Omental fat pad (tissue), 4 donors: Measurements from ENCODE around the gene VDAC1. TPM values are rescaled to one million over a fixed set of nuclear protein-coding genes. Genes with fewer than 3 reads are reported as not detected.

Experiments
- ATAC-seq: fragments of 150-250 bp; one replicate; pipeline ENCODE4 v1.9.1; 2016; ENCODE audit warnings: mild to moderate bottlenecking, moderate library complexity; ENCODE audit not compliant: low FRiP score
- DNase-seq: peaks from one replicate; pipeline ENCODE4 v3.0.0-alpha.2; 2019; ENCODE audit warnings: low spot score
- CTCF ChIP-seq, 3 donors: fragments of 450-650 bp; IDR thresholded peaks; one replicate each; pipeline ENCODE4 v1.5.1; 2016 to 2017; ENCODE audit warnings: antibody characterized with exemption in 3 of 3, mild to moderate bottlenecking in 3 of 3, moderate library complexity in 2 of 3
- total RNA-seq, 4 donors: library from RNA; depleted of rRNA; stranded (reverse); fragments of >200 nt; gene quantifications; one replicate each; pipeline ENCODE4 v1.1.0, GENCODE V29; 2016

Gene VDAC1
- total RNA-seq, 4 donors from 2014 or later, result 83.4 to 182 (median 150) TPM

- TF ChIP-seq CTCF (IDR thresholded peaks at IDR 0.05), result no peak
- no peak for DNase-seq
- no peak for ATAC-seq
Observed at GRCh38 chr5:133995341-133995740, 9.4 kb downstream of the VDAC1 start.

GRCh38 chr5:133994990-133995333 lies 9.8 kb downstream of the VDAC1 start:
- ATAC-seq (no peak), DNase-seq (no peak)

DNA sequence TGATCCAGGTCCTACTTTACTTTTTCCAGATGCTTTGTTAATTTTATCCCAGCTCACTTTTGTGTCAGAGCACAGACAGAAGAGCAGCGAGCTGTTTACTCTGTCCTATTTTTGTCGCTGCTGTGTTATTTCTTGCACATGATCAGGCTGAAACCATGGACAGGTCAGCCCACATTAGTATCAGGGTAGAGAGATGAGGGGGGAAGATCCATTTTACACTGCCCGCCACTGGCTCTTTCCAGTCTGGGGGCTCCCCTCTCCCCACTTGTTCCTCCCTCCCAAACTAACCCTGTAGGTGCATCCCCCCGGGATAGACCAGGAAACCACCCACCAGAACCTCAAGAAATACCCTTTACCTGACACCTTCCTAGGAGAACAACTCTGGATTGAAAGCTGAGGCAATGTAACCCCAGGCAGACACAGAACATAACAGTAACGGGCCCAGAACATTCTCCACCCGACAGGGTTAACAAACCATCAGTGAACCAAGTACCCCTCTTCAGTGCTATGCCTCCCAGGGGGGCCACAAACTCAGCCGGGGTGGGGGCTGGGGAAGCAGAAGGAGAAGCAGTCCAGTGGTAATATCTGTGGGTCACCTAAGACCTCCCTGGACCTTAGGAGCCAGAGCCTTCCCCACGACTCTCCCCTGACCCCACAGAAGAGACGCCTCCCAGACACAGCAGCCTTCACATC lies 10.3 kb downstream of the VDAC1 start:
- no peak for TF ChIP-seq CTCF (IDR thresholded peaks at IDR 0.05)
- DNase-seq (no peak), ATAC-seq (no peak)

More at GRCh38 chr5:133994990-133995333, 9.8 kb downstream of the VDAC1 start:
- TF ChIP-seq CTCF (IDR thresholded peaks at IDR 0.05), result no peak

DNA sequence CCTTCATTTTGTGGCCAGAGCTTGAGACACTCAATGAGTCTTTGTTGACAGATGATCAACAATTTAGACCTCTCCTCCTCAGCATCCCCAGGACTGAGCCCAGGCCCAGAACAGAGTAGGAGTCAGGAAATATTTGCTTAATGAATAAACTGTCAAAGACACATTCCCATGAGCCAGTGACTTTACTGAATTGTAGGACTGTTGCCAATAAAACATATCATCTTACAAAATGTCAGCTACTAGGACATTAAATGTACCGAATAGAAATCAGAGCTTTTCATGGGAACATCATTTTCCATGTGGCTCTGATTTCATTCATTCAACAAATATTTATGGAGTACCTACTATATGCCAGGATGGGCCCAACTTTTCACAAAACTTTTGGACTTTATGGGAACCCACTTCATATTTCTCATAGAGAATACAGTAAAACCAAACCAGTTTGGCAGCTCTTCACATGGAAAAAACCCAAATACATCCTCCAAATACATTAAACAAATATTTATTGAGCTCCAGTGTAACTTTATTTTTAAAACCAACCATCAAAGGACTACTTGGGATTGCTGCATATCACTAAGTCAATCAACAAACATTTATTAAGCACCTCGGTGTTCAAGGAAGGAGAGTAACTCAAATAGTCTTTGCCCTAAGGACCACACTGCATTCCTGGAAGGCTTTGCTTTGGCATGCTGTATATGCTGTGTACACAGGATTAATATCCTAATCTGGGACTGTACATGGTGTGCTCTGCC lies 11.4 kb downstream of the VDAC1 start:
- no peak for TF ChIP-seq CTCF (IDR thresholded peaks at IDR 0.05)
- no peak for DNase-seq
- no peak for ATAC-seq

- ATAC-seq (no peak), DNase-seq (no peak)
- no peak for TF ChIP-seq CTCF (IDR thresholded peaks at IDR 0.05)
Observed at GRCh38 chr5:133992429-133993155, 12.2 kb downstream of the VDAC1 start.

DNA sequence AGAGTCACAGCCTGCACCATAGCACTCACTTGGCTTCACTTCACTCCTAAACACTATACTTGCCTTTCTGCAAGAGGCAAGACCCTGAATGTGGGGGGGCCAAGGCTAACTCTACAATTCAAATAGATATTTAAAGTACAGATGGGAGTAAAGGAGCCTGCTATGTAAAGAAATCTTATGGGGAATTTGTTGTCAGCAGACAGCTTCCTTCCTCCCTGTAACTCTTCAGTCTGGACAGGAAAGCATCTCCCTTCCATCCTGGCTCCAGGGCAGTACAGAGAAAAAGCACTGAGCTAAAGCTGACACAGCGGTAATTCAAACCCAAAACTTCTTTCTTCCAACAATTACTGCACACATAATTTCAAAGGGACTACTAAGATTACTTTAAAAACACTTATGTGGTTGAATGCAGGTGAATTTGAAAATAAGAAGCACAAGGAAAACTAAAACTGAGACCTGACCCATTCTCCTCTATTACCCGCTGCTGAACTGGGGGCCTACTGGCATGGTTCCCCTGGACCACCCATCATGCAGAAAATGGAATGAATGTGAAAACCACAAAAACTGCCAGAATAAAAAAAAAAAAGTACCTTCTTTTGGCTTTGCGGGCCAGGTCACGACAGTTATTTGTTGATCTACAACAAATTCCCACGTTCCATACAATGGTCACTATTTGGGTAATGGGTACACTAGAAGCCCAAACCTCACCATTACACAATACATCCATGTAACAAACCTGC lies 13.4 kb downstream of the VDAC1 start:
- ATAC-seq (no peak), DNase-seq (no peak)
- no peak for TF ChIP-seq CTCF (IDR thresholded peaks at IDR 0.05)
